Mononuclear cell (primary cell): ENCODE measurements around the gene BPI. TPM values are rescaled to one million over a fixed set of nuclear protein-coding genes. Genes with fewer than 3 reads are reported as not detected.
"Not testable (repeated sequence)": the region's sequence is repeated elsewhere in the genome, so short reads cannot be mapped to it uniquely, and the experiment has no call there.

Experiments used
- H3K27me3 ChIP-seq: 2 replicates; pipeline ENCODE4 v1.6.0; 2011; ENCODE audit warnings: low read length, control low read depth; ENCODE audit not compliant: insufficient read depth
- H3K4me1 ChIP-seq: 2 replicates; pipeline ENCODE4 v1.5.1; 2011; ENCODE audit warnings: mild to moderate bottlenecking, low read length, control low read depth; ENCODE audit not compliant: insufficient read depth
- H3K4me3 ChIP-seq: 2 replicates; pipeline ENCODE4 v1.5.1; 2011; ENCODE audit warnings: mild to moderate bottlenecking, low read length, moderate library complexity
- H3K9me3 ChIP-seq: 2 replicates; pipeline ENCODE4 v1.5.1; 2011; ENCODE audit warnings: low read depth, mild to moderate bottlenecking, control low read depth, low read length
- total RNA-seq: library from RNA; depleted of rRNA; stranded (reverse); fragments of >200 nt; gene quantifications from one replicate; pipeline ENCODE4 v1.2.3, GENCODE V29; 2012

BPI gene
- total RNA-seq, 1 donor: 5.5 TPM

DNA sequence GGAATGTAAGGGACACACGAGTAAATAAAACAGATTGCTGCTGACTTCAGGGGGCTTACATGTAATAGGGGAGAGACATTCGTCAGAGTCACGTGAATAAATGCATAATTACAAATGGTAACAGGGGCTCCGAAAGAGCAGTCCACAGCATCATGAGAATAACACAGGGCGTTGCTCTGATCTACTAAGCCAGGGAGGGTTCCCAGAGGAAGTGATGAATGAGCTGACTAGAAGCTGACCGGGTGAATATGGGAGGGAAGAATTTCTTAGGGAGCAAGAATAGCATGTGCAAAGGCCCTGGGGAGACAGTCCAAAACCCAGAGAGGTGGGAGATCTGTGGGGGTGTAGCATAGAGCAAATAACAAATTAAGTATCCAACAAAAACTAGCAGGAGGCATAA is 2.4 kb downstream of the BPI start:
- no peaks in the 10 kb centered on the region for H3K9me3 ChIP-seq
- H3K4me1 ChIP-seq: peaks cover 61% of the 10 kb centered on the region
- no peak overlapping the region for H3K4me3 ChIP-seq
- peaks cover 13% of the 10 kb centered on the region for H3K27me3 ChIP-seq

DNA sequence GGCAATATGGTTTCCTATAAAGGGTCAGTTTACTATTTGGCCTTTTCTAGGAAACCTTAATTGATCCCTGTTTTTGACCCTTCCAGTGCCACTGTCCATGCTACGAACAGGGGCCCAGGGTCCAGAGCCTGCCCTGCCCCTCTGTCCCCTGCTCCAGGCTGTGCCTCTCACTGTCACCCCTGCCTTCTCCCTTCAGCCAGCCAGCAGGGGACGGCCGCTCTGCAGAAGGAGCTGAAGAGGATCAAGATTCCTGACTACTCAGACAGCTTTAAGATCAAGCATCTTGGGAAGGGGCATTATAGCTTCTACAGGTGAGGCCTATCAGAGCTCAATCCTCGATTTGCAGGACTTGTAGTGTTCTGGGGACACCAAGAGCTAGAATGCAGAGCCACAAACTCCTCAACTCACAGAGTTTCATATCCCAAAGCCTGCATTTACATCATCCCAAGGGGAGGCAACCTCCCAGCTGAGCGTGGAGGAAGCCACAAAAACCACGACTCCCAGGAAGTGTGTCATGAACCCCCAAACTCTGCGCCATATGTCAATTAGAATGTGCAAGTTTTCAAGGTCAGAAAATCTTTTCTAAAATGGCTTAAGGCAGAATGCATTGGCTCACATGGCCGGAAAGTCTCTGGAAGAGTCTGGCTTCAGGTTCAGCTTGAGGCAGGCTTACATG is 3.6 kb downstream of the BPI start:
- no peaks in the 10 kb centered on the region for H3K9me3 ChIP-seq
- peaks cover 13% of the 10 kb centered on the region for H3K27me3 ChIP-seq
- H3K4me3 ChIP-seq: no peak overlapping the region

DNA sequence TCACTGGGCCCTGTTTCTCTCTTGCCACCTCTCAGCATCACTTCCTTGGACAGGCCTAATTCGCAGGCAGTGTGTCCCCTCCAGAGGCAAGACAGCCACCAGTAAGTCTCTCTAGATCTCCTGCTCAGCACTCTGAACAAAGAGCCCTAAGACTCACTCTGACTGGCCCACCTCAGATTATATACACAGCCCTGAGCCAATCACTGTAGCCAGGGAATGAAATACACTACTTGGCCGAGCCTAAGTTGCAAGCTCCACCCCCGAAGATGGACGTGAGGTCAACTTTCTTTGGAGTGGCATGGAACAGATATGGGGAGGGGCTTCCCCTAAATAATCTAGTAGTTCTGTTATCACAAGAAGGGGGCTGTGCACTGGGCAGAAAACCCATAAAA is 4.1 kb downstream of the BPI start:
- Histone ChIP-seq H3K4me1 (peaks cover 52% of the 10 kb centered on the region), H3K9me3 (no peaks in the 10 kb centered on the region), H3K4me3 (no peak overlapping the region), H3K27me3 (peaks cover 10% of the 10 kb centered on the region)

More for the DNA sequence above, 3.6 kb downstream of the BPI start:
- peaks cover 58% of the 10 kb centered on the region for H3K4me1 ChIP-seq

DNA sequence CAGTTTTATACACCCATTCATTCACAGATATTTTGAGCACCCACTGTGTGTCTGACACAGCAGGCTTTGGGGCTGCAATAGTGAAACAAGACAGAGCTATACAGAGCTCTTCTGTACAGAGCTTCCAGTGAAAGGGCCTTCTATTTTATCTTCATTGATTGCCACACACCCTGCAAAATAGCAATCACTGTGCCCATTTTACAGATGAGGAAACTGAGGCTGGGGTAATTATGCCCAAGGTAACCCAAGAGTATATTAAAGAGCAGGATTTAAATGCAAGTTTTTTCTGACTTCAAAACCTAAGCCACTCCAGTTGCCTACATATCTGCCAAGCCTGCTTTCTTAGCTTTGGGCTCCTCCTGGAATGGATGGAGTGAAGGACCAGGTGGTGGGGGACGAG is 4.5 kb downstream of the BPI start:
- Histone ChIP-seq H3K27me3 (peaks cover 5% of the 10 kb centered on the region), H3K4me1 (peaks cover 48% of the 10 kb centered on the region), H3K9me3 (no peaks in the 10 kb centered on the region)

DNA sequence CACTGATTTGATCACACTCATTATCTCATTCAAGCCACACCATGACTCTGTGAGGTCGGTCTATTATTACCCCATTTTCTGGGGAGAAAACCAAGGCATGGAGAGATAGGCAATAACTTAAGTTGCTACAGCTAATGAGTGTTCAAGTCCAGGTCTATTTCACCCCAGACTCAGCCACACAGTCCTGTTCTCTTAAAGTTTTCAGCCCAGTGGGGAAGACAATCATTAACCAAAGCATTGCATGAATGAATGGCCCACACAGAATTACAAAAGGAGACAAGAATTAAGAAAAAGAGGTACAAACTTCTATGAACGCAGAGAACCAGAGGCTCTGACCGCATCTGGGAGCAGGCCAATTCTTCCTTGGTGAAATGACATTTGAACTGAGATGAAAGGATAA is 7.1 kb downstream of the BPI start:
- H3K27me3 ChIP-seq: peaks cover 4% of the 10 kb centered on the region
- peaks cover 22% of the 10 kb centered on the region for H3K4me1 ChIP-seq
- no peak overlapping the region for H3K4me3 ChIP-seq
- H3K9me3 ChIP-seq: no peaks in the 10 kb centered on the region

More for the DNA sequence above, 4.5 kb downstream of the BPI start:
- no peak overlapping the region for H3K4me3 ChIP-seq

DNA sequence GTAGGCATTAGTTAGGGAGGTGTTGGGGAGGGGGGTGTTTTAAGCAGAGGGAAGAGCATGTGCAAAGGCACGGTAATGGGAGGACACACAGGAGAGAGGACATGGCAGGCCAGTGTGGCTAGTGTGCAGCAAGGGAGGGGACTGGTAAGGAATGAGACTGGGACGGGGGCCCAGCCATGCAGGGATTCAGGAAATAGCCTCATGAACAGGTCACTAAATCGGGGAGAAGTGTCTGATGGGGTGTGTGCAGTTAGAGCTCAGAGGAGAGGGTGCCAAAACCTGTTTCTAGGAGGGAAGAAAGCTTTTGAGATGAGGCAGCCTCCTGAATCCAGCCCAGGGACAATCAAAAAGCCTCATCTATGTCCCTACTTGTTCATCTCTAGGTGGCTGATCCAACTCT is 7.5 kb downstream of the BPI start:
- Histone ChIP-seq H3K4me1 (peaks cover 18% of the 10 kb centered on the region), H3K27me3 (peaks cover 4% of the 10 kb centered on the region), H3K9me3 (no peaks in the 10 kb centered on the region), H3K4me3 (no peak overlapping the region)

DNA sequence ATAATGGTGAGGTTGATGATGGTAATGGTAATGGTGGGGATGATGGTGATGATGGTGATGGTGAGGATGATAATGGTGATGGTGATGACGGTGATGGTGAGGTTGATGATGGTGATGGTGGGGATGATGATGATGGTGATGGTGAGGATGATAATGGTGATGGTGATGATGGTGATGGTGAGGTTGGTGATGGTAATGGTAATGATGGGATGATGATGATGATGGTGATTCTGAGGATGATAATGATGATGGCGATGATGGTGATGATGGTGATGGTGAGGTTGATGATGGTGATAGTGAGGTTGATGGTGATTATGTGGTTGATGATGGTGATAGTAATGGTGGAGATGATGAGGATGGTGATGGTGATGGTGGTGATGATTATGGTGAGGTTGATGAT is 9.7 kb downstream of the BPI start:
- no peak overlapping the region for H3K4me3 ChIP-seq
- H3K9me3 ChIP-seq: no peaks in the 10 kb centered on the region
- H3K4me1 ChIP-seq: no peaks in the 10 kb centered on the region
- H3K27me3 ChIP-seq: peaks cover 7% of the 10 kb centered on the region

DNA sequence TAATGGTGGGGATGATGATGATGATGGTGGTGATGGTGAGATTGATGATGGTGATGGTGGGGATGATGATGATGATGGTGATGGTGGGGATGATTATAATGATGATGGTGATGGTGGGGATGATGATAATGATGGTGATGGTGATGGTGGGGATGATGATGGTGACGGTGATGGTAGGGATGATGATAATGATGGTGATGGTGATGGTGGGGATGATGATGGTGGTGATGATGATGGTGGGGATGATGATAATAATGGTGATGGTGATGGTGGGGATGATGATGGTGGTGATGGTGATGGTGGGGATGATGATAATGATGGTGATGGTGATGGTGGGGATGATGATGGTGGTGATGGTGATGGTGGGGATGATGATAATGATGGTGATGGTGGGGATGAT is 10.4 kb downstream of the BPI start:
- H3K27me3 ChIP-seq, H3K4me1 ChIP-seq, H3K9me3 ChIP-seq, H3K4me3 ChIP-seq: not testable (repeated sequence)

DNA sequence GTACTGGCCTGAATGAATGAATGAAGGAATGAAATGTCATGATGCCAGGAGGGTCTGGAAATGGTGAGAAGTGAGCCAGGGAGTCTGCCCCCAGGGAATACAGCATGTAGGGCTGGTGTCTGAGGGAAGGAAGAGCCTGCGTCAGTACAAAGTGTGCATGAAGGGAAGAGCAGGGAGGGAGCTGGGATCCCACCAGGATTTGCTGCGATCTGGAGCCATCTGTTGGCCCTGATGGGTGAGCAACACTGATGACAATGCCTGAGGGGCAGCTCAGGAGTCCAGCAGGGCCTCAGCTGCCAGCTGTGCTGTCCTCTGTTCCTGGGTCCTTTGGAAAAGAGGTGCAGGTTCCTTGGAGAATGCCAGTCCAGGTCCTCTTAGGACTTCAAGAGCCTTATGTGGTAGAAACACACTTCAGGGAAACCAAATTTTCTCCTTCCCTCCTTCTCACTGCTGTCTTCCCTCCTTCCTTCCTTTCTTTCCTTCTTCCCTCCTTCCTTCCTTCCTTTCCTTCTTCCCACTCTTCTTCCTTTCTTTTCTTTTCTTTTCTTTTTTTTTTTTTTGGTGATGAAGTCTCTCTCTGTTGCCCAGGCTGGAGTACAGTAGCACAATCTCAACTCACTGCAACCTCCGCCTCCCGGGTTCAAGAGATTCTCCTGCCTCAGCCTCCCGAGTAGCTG is 11.5 kb downstream of the BPI start:
- Histone ChIP-seq H3K4me1 (no peaks in the 10 kb centered on the region), H3K4me3 (no peak overlapping the region), H3K27me3 (peaks cover 2% of the 10 kb centered on the region), H3K9me3 (no peaks in the 10 kb centered on the region)

DNA sequence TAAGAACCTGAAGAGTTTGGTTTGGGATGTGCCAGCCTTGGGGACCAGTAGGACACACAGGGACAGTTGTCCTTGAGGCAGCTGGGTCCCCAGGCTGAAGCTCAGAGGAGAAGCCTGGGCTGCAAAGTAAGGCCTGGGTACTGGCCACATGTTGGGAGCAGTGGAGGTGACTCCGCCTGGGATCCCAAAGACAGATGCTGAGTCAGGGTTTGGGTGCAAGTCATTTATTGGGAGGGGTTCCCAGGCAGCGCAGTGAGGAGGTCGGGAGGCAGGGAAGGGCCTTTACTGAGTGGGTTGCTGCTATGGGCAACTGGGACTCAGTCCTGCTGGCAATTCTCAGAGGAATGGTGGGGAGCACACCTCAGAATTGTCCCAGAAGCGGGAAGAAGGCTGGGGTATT is 12.4 kb downstream of the BPI start:
- peaks cover 2% of the 10 kb centered on the region for H3K27me3 ChIP-seq
- H3K9me3 ChIP-seq: no peaks in the 10 kb centered on the region
- H3K4me1 ChIP-seq: no peaks in the 10 kb centered on the region
- H3K4me3 ChIP-seq: no peak overlapping the region

DNA sequence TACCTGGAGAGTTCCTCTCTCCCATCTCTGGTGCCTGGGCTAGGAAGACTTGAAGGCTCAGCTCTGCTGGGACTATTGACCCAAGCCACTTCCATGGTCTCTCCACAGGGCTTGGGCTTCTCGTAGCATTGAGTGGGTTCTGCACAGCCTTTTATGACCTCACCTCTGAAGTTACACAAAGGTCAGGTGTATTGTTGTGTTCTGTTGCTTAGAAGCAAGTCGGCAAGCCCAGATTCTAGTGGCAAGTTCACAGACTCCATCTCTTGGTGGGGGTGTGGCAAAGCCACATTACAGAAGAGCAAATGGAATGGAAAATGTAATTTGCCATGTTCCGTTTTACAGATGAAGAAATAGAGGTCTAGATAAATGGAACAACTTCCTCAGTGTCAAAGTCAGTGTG is 13.5 kb downstream of the BPI start:
- no peaks in the 10 kb centered on the region for H3K9me3 ChIP-seq
- H3K27me3 ChIP-seq: peaks cover 2% of the 10 kb centered on the region
- no peaks in the 10 kb centered on the region for H3K4me1 ChIP-seq
- no peak overlapping the region for H3K4me3 ChIP-seq

DNA sequence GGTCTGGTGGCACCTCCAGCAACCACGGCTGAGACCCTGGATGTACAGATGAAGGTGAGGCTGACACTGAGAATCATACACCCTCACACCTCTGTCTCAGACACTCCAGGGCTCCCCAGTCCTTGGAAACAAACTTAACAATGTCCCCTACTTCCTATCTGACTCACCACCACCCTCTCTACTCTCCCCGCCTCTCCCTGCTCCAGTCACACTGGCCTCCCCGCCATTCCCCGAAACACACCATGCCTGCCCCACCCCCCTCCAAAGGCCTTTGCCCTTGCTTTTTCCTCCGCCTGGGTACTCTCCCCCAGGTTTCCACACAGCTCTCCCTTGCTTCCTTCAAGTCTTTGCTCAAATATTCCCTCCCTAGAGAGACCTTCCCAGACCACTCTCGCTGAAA is 16.3 kb downstream of the BPI start:
- Histone ChIP-seq H3K27me3 (peaks cover 2% of the 10 kb centered on the region), H3K9me3 (no peaks in the 10 kb centered on the region), H3K4me1 (no peaks in the 10 kb centered on the region), H3K4me3 (no peak overlapping the region)

DNA sequence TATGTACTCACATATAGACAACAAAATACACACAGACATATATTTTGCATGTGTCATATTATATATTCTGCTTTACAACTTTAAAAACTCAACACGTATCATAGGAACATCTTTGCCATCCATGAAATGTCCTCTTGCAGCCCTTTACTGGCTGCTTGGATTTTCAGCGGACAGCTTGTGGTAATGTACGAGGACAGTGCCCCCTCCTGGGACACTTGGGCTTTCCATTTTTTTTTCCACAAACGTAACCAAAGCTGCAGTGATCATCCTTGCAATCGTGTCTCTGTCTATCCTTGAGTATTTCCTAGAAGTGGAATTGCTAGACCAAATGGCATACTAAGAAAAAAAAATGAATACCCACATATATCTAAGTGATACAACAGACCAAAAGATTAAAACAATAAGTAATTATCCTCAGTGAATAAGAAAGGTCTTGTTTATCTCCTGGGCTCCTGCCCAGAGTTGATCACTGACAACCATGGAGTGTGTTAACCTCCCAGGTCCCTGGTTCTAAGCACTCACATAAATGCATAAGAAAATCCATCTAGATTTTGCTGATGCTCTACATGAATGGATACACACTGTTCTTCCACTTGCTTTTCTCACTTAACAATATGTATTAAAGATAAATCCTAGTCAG is 18.1 kb downstream of the BPI start:
- Histone ChIP-seq H3K9me3 (no peaks in the 10 kb centered on the region), H3K27me3 (peaks cover 2% of the 10 kb centered on the region), H3K4me3 (no peak overlapping the region), H3K4me1 (no peaks in the 10 kb centered on the region)

DNA sequence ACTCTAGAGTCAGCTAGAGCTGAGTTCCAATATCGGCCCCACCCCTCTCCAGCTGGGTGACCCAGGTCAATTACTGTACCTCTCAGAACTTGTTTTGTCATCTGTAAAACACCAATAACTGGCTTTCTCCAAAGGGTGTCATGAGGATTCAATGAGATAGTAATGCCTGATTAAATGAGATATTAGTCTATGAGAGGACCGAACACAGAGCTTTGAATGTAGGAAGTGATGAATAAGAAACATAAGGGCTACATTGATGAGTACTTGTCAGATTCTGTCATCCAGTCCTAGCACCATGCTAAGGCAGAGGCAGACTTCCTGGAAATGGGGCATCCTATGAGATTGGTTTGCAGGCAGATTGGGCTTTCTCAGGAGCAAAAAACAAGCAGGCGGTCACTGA is 20.2 kb downstream of the BPI start:
- no peaks in the 10 kb centered on the region for H3K27me3 ChIP-seq
- H3K9me3 ChIP-seq: no peaks in the 10 kb centered on the region
- H3K4me3 ChIP-seq: no peak overlapping the region
- no peaks in the 10 kb centered on the region for H3K4me1 ChIP-seq

DNA sequence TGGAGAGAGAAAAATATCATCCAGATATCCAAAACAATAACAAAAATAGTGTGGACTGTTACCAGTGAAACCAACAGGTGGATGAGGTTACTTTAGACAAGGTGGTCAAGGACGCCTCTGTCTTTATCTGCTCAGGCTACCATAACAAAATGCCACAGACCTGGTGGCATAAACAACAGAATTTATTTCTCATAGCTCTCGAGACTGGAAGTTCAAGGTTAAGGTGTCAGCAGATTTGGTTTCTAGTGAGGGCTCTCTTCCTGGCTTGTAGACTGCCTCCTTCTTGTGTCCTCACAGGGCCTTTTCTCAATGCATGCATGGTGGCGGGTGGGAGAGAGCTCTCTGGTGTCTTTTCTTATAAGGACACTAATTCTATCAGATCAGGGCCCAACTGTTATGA is 21.2 kb downstream of the BPI start:
- no peak overlapping the region for H3K4me3 ChIP-seq
- H3K27me3 ChIP-seq: no peaks in the 10 kb centered on the region
- no peaks in the 10 kb centered on the region for H3K4me1 ChIP-seq

DNA sequence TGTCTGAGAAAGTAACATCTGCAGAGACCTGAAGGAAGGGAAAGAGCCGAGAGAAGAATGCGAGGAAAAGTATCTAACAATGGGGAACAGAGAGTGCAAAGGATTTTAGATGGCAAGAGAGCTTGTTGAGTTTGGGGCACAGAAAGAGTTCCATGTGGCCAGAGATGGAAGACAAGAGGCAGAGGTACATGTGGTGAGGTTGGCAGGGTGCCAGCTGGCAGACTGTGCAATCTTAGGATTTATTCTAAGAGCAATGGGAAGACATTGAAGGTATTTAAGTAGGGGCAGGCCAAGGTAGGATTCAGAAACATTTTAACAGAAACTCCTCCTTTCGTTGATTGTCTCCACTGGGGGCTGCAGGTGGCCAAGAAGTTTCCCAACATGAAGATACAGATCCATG is 21.9 kb downstream of the BPI start:
- H3K27me3 ChIP-seq: no peaks in the 10 kb centered on the region
- no peak overlapping the region for H3K4me3 ChIP-seq
- H3K9me3 ChIP-seq: no peaks in the 10 kb centered on the region
- no peaks in the 10 kb centered on the region for H3K4me1 ChIP-seq

More for the DNA sequence above, 21.2 kb downstream of the BPI start:
- H3K9me3 ChIP-seq: no peaks in the 10 kb centered on the region
